GM21447 (cell line): ENCODE results near the gene ARHGAP19.
"Not testable (repeated sequence)": the region's sequence is repeated elsewhere in the genome, so short reads cannot be mapped to it uniquely, and the experiment has no call there.

Experiments used
- ATAC-seq: cut with Tn5 transposase; IDR thresholded peaks from one replicate; pipeline ENCODE4 v1.9.1; 2021; ENCODE audit not compliant: unreplicated experiment

ARHGAP19 gene

GRCh38 chr10:97290076-97290475 lies 2.4 kb downstream of the ARHGAP19 start:
- not testable (repeated sequence) for ATAC-seq

GRCh38 chr10:97280783-97281182 lies 11.7 kb downstream of the ARHGAP19 start:
- ATAC-seq: no peak

DNA sequence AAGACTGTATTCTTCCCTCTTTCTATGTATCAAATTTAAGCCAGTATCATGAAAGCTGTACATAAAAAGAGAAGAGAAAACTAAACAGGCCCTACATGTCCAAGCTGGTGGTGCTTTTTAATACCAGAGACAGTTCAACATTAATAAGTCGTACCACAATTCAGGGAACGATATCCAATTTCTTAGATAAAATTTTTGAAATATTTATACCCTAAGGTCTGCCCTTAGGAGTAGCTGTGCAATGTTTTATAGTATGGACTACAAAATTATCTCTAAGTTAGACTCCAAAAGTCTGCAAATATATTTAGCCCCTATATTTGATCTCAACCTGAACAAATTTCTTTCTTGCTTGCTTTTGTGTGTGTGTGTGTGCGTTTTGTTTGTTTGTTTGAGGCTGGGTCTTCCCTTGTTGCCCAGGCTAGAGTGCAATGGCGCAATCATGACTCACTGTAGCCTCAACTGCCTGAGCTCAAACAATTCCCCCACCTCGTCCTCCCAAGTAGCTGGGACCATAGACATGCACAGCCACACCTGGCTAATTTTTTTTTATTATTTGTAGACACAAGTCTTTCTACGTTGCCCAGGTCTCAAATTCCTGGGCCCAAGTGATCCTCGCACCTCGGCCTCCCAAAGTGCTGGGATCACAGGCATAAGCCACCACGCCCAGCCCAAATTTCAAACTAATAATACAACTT lies 13.2 kb downstream of the ARHGAP19 start:
- ATAC-seq: no peak

DNA sequence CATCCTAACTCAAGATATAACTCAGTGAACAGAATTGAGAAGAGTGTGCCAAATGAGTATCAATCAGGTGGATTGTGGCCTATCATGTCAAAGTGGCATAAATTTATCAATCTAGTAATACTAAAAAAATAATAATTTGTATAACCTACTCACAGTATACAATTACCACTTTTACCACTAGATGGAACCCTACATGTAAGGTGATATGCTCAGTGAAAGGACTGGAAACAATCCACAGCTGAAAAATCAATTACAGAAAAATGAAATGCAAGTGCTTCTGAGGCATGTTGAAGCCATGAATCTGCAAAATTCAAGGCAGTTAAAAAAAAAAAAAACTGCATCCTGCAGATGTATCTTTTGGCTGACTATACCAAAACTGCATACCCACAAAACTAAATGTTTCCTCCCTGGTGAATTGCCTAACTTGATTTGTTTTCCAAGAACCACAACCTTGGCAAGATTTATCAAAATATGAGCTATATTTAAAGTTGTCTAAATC lies 13.9 kb downstream of the ARHGAP19 start:
- ATAC-seq: no peak

GRCh38 chr10:97277551-97277950 lies 14.9 kb downstream of the ARHGAP19 start:
- ATAC-seq: no peak

DNA sequence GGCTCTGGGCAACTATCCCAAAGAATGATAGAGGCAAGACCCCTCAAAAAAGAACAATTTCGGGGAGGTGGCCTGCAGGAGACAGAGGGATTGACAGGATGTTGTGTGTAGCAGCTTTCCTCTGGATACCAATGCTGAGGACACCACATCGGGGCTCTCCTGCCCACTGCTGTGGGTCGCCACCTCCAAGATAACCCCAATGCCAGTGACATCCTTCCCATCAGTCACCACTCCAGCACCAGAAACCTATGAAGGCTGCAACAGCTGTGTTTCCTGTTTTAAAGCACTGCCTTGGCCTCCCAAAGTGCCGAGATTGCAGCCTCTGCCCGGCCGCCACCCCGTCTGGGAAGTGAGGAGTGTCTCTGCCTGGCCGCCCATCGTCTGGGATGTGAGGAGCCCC lies 17.6 kb downstream of the ARHGAP19 start:
- no peak for ATAC-seq

- ATAC-seq: no peak
These were observed 18.7 kb downstream of the ARHGAP19 start for GRCh38 chr10:97273700-97274099.

DNA sequence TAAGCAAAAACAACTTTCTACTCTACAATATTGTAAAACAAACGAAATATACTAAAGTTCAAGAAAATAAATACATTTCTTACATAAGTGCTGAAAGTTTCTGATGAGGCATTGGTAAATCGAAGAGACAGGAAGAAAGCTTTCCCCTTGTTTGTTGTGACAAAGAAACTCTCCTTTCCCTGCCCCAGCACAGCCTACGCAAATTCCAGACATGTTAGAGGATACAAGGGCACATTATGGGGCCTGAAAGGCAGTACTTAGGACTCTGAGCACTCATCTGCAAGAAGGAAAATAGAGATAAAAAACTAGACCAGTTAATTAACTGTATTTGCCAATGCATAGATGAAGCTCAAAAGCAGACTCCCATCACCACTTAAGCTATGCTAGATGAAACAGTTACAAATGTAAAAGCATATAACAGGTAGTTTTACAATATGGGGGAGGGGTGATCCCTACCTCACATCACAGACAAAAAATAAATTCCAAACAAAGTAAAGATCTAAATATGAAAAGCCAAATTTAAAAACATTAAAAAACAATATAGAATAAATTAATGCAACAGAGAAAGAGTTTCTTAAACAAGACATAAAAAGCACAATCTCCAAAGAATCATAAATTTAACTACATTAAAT lies 21.8 kb downstream of the ARHGAP19 start:
- no peak for ATAC-seq

- no peak for ATAC-seq
These were observed 24.8 kb downstream of the ARHGAP19 start for GRCh38 chr10:97267671-97268070.

DNA sequence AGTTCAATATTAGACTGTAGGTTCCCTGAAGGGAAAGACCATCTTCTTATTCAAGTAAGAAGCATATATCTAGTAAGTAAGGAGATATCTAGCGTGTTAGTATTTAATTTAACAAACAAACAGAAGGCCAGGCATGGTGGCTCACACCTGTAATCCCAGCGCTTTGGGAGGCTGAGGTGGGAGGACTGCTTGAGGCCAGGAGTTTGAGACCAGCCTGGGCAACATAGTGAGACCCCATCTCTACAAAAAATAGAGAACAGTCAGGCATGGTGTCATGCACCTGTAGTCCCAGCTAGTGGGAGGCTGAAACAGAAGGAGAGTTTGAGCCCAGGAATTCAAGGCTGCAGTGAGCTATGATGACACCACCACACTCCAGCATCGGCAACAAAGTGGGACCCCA lies 27.3 kb downstream of the ARHGAP19 start:
- not testable (repeated sequence) for ATAC-seq

- ATAC-seq: no peak
These were observed 28.5 kb downstream of the ARHGAP19 start for GRCh38 chr10:97263971-97264370.

DNA sequence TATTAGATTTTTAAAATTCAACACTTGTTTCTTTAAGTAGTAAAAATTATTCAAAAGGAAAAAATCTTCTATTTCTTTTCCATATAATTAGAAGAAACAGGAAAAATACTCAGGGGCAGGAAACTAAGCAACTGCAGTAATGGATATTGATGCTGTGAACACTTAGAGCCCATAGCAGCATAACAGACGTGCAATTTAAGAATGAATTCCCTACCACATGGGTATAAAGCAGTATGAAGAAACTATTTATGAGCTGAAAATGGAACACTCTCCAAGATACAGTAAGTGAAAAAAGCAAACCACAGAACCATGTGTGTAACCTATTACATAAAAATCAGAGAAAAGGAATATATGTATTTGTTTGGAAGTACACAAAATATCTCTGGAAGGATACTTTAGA lies 30.8 kb downstream of the ARHGAP19 start:
- ATAC-seq: no peak

GRCh38 chr10:97261183-97261582 lies 31.3 kb downstream of the ARHGAP19 start:
- ATAC-seq: no peak

- ATAC-seq: no peak
These were observed 33.3 kb downstream of the ARHGAP19 start for GRCh38 chr10:97259119-97259518.

DNA sequence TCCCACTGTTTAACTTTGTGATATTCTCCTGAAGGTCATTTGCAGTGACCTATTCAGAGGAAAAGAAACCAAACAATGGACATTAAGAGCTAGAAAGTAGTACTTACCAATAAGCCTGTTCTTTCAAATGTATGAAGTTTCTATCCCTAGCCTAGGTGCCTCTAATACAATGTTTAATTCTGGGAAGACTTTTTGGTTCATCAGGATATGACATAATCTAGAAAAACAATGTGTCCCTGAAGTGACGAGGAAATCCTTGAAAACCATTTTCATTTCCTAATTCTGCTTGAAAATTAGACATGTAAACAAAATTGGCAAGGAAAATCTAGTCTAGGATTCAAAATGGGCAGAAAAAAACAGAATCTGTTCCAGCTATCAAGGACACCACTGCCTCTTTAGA lies 36.1 kb downstream of the ARHGAP19 start:
- ATAC-seq: no peak

DNA sequence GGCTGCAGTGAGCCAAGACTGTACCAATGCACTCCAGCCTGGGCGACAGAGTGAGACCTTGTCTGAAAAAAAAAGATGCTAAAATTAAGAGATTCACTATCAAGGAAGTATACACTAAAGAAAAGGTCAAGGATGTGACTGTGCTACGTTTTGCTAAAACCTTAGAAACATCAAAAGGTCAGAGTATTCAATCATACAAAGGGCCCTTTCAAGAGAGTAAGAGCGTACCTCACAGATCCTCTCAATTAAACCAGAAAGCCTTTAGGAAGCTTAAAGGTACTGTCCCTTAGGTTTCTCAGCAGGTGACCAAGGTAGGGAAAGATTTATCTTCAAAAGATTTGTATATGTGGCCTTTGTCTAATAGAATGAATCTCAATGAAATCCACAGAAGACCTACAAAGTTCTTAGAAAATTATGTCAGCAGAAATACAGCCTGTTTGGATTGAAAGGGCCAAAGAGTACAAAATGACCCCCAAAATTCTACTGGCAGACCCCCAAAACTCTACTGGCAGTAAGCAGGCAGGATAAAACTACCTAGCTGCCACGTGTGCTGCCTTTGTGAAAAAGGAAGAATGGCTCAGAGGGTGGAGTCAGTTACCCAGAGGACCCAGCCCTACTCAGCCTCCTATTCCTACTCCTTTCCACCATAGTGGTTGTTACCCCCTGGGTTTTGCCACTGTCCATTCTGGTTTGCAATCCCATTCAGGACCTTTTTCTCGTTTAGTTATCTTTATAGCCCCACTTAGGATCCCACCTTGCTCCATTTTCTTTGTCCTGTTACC lies 36.7 kb downstream of the ARHGAP19 start:
- no peak for ATAC-seq

DNA sequence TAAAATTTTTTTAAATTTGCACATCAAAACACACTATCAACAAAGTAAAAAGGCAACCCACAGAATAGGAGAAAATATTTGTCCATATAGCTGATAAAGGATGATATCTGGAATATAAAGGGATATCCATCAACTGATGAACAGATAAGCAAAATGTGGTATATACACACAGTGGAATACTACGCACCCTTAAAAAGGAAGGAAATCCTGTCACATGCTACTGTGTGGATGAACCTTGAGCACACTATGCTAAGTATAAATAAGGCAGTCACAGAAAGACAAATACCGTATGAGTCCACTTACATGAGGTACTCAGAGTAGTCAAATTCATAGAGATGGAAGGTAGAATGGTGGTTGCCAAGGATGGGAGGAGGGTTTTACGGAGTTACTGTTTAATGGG lies 37.7 kb downstream of the ARHGAP19 start:
- ATAC-seq: no peak

- ATAC-seq: no peak
These were observed 41.5 kb downstream of the ARHGAP19 start for GRCh38 chr10:97250952-97251351.

- ATAC-seq: no peak
These were observed 48.6 kb downstream of the ARHGAP19 start for GRCh38 chr10:97243836-97244235.

DNA sequence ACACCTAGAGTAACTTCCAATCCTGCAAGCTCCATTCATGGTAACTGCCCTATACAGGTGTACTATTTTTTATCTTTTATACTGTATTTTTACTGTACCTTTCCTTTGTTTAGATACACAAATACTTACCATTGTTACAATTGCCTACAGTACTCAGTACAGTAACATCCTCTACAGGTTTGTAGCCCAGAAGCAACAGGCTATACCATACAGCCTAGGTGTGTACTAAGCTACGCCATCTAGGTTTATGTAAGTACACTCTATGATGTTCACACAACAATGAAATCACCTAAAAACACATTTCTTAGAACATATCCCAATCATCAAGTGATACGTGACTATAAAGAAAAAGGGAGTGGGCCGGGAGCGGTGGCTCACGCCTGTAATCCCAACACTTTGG lies 53.6 kb downstream of the ARHGAP19 start:
- ATAC-seq: no peak

DNA sequence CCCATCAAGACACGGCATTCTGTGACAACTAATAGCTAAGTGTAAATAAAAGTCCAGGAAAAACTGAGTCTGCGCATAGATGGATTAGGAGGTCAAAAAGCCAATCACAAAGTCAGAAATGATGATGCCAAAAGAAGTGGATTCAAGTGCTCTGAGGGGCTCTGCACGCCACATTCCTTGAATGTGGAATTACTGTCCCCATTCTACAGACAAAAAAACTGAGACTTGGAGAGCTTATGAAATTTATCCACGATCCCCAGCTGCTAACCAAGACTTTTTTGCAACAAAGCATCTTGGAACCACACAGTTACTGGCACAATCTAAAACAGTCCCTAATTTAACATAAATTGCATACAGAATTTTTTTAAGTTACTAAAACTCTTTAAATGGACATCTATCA lies 57.1 kb downstream of the ARHGAP19 start:
- ATAC-seq: no peak

- no peak for ATAC-seq
These were observed 58.0 kb downstream of the ARHGAP19 start for GRCh38 chr10:97234400-97234799.
